ENCODE data around the gene LCE1C.

GRCh38 chr1:152758636-152759035, 47.8 kb downstream of the LCE1C start:
- no peak for TF ChIP-seq CTCF (IDR thresholded peaks at IDR 0.05)
- no peak for TF ChIP-seq POLR2AphosphoS5 (IDR thresholded peaks at IDR 0.05; ENCODE audit: insufficient read depth in 1 of 2, low read depth in 1 of 2)

Data from vagina (tissue), 2 donors.